Erythroblast (primary cell): ENCODE results near the gene SCN1B.

Experiments
- GATA1 ChIP-seq: IDR thresholded peaks from 2 replicates; pipeline ENCODE4 v1.6.1; 2011; ENCODE audit warnings: low read depth, mild to moderate bottlenecking, control low read depth, low read length, moderate library complexity
- POLR2A ChIP-seq: IDR thresholded peaks from 2 replicates; pipeline ENCODE4 v1.6.1; 2011; ENCODE audit warnings: mild to moderate bottlenecking, low read length

GRCh38 chr19:35030257-35031071, at the start of gene SCN1B:
- no peak for TF ChIP-seq POLR2A
- TF ChIP-seq GATA1 = no peak
